K562 (cell line): ENCODE data around the gene HEATR1. TPM values are rescaled to one million over a fixed set of nuclear protein-coding genes. Genes with fewer than 3 reads are reported as not detected.

Experiments used
- ARID3B ChIP-seq: fragments of 250-450 bp; sonication (Bioruptor Pico); IDR thresholded peaks from 2 replicates; pipeline ENCODE4 v1.4.0; 2020; ENCODE audit warnings: borderline replicate concordance
- CREB3L1 ChIP-seq: fragments of 450-650 bp; IDR thresholded peaks from 2 replicates; pipeline ENCODE4 v1.6.1; 2014; ENCODE audit warnings: low read depth, mild to moderate bottlenecking, moderate library complexity, borderline replicate concordance
- DNMT1 ChIP-seq: fragments of 450-650 bp; IDR thresholded peaks from 2 replicates; pipeline ENCODE4 v1.6.1; 2016; ENCODE audit warnings: antibody characterized with exemption, mild to moderate bottlenecking
- E2F5 ChIP-seq: sonication (generic); formaldehyde crosslinking; IDR thresholded peaks from 2 replicates; pipeline ENCODE4 v1.8.0; 2022; ENCODE audit warnings: mild to moderate bottlenecking, missing genetic modification reagents
- ELF1 ChIP-seq: fragments of 200-800 bp; sonication (Bioruptor generic); IDR thresholded peaks from 2 replicates; pipeline ENCODE4 v1.6.1; 2016; ENCODE audit warnings: missing genetic modification characterization, missing compliant biosample characterization
- LCOR ChIP-seq: sonication (generic); formaldehyde crosslinking; IDR thresholded peaks from 2 replicates; pipeline ENCODE4 v1.8.0; 2022; ENCODE audit warnings: mild to moderate bottlenecking, missing genetic modification reagents
- LEF1 ChIP-seq: fragments of 450-650 bp; IDR thresholded peaks from 2 replicates; pipeline ENCODE4 v1.6.1; 2016; ENCODE audit warnings: mild to moderate bottlenecking
- OTX1 ChIP-seq: fragments of 450-650 bp; formaldehyde crosslinking; IDR thresholded peaks from 2 replicates; pipeline ENCODE4 v1.4.0; 2022; ENCODE audit warnings: mild to moderate bottlenecking
- ZBTB1 ChIP-seq: sonication (generic); formaldehyde crosslinking; IDR thresholded peaks from 2 replicates; pipeline ENCODE4 v1.8.1; 2023; ENCODE audit warnings: missing genetic modification reagents, low read depth, mild to moderate bottlenecking, borderline replicate concordance
- ZBTB17 ChIP-seq: fragments of 450-650 bp; formaldehyde crosslinking; IDR thresholded peaks from 2 replicates; pipeline ENCODE4 v1.4.0; 2020; ENCODE audit warnings: mild to moderate bottlenecking
- ZBTB9 ChIP-seq: fragments of 450-650 bp; formaldehyde crosslinking; IDR thresholded peaks from 2 replicates; pipeline ENCODE4 v1.4.0; 2020; ENCODE audit warnings: mild to moderate bottlenecking, moderate library complexity
- ZC3H4 ChIP-seq: sonication (generic); formaldehyde crosslinking; IDR thresholded peaks from 2 replicates; pipeline ENCODE4 v1.9.0; 2021; ENCODE audit warnings: missing genetic modification reagents, borderline replicate concordance
- ZNF274 ChIP-seq: IDR thresholded peaks from 2 replicates; pipeline ENCODE4 v1.6.1; 2011; ENCODE audit warnings: low read depth, mild to moderate bottlenecking, low read length, moderate library complexity, borderline replicate concordance
- ZNF407 ChIP-seq: fragments of 450-650 bp; IDR thresholded peaks from 2 replicates; pipeline ENCODE4 v1.6.1; 2016; ENCODE audit warnings: low read depth
- ZNF766 ChIP-seq: fragments of 200-800 bp; sonication (Bioruptor generic); conservative IDR thresholded peaks from 2 replicates; pipeline ENCODE4 v1.6.1; 2016; ENCODE audit warnings: missing genetic modification characterization, missing compliant biosample characterization
- polyA plus RNA-seq, 8 experiments: library from polyadenylated mRNA; depleted of rRNA in 4 of 8; stranded (reverse) in 5 of 8; unstranded in 3 of 8; fragments of >200 nt; fragmentation: Nextera tagmentation in 2 of 8; fragmentation: Illumina TruSeq in 1 of 8; extraction: Ambion mirVana in 2 of 8; extraction: Trizol in 1 of 8; gene quantifications; 2 replicates each; pipeline versions ENCODE4 v1.2.1 to v1.2.3, GENCODE V29; 2011 to 2014; ENCODE audit warnings: inconsistent platforms in 1 of 8, missing spikeins in 1 of 8
- total RNA-seq, 7 experiments: library from RNA; depleted of rRNA in 6 of 7; stranded (reverse); fragments of >200 nt in 6 of 7; fragmentation: Illumina TruSeq in 2 of 7; extraction: Trizol in 2 of 7; gene quantifications; 2 replicates each; pipeline versions ENCODE4 v1.2.1 to v1.2.3, GENCODE V29; 2011 to 2021; ENCODE audit warnings: low replicate concordance in 1 of 7

The HEATR1 gene
- total and polyA plus RNA-seq, 9 of the 15 experiments (the other 6 are each of a cell fraction or from before 2014, with no cell fraction given): 28.3 to 108 (median 50.9) TPM

GRCh38 chr1:236523704-236524141, 80.6 kb downstream of the HEATR1 start, which contains the start of gene LGALS8 (continued):
- TF ChIP-seq ZBTB1 (CRISPR knock-in tag) (peak; percentile 79; the same call in 1 of the 2 replicates), E2F5 (CRISPR knock-in tag) (no peak), OTX1 (CRISPR knock-in tag) (0 out of 2 replicates have a peak, but pooled peaks have one; percentile 11), LCOR (CRISPR knock-in tag) (peak; percentile 78), ELF1 (peak; percentile 52), ZNF766 (CRISPR knock-in tag) (no peak), ZNF407 (peak; percentile 95), LEF1 (no peak), ZC3H4 (CRISPR knock-in tag) (no peak), ZBTB17 (CRISPR knock-in tag) (no peak), ZBTB9 (CRISPR knock-in tag) (peak; percentile 35; the same call in 1 of the 2 replicates), CREB3L1 (no peak), ARID3B (no peak), DNMT1 (no peak), ZNF274 (no peak)
